ENCODE data around the gene MYO9B.
"Not testable (repeated sequence)": the region's sequence is repeated elsewhere in the genome, so short reads cannot be mapped to it uniquely, and the experiment has no call there.

The MYO9B gene

DNA sequence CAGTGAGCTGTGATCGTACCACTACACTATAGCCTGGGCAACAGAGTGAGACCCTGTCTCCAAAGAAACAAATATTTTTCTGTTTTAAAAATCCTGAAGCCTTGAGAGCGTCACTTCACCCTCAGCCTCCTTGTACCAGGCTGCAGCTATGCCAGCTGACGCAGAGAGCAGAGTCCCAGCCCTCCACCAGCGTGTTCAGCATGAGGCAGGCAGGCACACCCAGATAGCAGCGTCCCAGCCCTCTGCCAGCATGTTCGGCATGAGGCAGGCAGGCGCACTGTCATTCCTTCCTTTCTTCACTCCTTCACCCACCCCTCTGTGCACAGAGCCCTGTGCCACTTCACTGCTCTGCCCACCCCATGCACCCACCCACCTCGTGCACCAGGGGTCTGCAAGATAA is 96.3 kb downstream of the MYO9B start:
- DNase-seq (ENCODE audit: low read depth in 2 of 3, low spot score in 1 of 3) = no peak

DNA sequence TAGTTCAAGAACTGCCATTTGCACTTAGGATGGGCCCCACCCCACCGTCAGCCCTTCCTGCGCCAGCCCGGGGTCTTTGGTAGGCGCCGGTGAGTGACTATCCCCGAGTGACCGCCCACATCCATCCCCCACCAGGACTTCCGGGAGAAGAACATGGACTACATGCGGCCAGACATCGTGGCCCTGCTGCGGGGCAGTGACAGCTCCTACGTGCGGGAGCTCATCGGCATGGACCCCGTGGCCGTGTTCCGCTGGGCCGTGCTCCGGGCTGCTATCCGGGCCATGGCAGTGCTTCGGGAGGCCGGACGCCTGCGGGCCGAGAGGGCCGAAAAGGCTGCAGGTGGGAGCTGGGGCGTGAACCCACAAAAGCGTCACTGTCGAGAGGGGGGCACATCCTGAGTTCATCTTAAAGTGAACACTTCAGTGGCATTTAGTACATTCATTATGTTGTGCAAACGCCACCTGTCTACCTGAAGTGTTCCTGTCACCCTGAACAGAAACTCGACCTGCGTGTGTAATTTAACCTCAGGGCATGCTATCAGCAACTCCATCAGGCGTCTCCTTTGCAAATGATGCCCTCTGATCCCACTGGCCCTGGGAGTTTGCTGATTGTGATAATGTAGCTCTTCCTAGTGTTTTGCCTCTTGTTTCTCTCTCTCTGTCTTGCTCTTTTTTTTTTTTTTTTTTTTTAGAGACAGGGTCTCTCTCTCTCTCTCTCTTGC is 97.2 kb downstream of the MYO9B start:
- DNase-seq (ENCODE audit: low read depth in 2 of 3, low spot score in 1 of 3) = no peak

DNA sequence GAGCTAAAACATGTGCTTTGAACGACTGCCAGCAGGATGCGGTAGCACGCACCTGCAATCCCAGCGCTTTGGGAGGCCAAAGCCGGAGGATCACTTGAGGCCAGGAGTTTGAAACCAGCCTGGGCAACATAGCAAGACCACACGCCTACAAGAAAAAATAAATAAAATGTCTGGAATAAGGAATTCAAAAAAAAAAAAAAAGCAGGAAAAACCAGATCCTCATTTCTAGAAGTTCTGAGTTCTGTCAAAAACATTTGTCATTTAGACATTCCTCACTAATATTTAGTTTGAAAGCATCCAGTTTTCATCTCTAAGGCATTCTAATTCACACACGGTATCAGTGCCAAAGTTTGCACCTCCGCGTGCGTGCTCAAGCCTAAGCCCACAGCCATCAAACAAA is 102.7 kb downstream of the MYO9B start:
- DNase-seq (ENCODE audit: low read depth in 2 of 3, low spot score in 1 of 3) = no peak

DNA sequence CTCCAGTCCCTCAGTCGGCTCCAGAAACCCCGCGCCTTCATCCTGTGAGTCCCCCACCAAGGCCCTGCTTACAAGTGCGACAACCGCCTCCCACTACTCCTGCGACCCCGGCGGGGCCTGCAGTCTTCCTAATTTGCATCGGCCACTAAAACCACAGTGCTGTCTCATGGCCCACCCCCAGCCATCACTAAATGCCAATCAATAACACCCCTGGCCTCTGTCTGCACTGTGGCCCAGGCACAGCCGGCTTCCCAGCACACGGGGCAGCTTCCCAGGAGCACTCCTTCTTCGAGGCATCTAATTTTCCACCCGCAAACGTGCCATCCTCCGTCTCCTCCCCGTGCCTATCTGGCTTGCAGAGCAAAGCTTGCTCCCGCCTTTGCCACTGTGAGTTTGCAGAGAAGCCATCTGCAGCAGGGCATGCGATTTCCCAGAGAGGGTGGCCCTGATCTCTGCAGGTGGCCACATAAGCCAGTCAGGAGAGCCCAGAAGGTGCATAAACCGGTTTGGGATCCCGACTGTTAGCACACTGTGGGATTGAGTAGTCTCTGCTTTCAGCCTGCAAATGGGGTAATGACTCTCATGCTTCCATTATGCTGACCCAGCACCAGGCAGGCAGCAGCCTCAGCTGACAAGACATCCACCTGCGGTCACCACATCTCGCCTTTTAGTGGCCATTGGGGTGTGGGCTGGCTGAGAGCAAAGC is 105.6 kb downstream of the MYO9B start:
- DNase-seq (ENCODE audit: low read depth in 2 of 3, low spot score in 1 of 3) = no peak

DNA sequence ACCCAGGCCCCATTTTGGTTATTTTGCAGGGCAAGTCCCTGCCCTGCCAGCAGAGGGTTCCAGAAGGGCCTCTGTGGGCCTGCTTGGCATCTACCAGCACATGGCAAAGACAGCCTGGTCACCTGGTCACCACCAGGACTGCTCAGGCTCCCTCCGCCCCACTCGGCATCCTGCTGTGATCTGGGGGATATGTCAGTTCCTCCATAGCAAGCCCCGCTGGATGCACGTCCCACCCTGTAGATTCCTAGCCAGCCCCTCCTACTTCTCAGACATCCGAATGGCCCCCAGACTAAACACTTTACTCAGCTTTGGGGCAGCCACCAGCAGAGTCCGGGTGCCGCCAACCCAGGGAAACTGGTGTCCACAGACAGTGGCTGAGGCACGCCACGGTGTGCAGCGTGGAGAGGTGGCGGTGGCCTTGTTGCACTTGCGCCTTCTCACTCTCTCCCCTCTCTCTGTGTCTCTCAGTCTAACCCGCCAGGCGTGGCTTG is 107.7 kb downstream of the MYO9B start:
- DNase-seq (ENCODE audit: low read depth in 2 of 3, low spot score in 1 of 3) = peak in 1 of 3 donors; percentile 20

DNA sequence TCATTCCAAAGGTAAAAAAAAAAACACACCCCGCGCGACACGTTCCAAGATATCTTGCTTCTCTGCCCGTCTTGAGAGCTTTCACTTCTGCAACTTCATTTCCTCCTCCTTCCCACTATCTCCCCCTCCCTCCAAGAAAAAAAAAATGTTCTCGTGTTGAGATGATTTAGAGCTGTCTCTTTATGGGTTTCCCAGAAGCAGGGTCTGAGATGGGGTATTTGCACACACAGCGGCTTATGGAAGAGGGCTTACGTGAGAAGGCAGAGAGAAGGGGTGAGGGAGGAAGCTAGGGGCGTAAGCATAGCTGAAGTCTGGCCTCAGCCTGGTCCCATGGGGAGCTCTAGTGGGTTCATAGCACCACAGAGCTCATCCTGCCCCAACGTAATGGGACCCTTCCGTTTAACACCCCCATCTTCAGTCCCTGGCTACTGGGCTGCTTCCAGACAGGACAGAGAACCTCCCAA is 108.3 kb downstream of the MYO9B start:
- no peak for DNase-seq (ENCODE audit: low read depth in 2 of 3, low spot score in 1 of 3)

DNA sequence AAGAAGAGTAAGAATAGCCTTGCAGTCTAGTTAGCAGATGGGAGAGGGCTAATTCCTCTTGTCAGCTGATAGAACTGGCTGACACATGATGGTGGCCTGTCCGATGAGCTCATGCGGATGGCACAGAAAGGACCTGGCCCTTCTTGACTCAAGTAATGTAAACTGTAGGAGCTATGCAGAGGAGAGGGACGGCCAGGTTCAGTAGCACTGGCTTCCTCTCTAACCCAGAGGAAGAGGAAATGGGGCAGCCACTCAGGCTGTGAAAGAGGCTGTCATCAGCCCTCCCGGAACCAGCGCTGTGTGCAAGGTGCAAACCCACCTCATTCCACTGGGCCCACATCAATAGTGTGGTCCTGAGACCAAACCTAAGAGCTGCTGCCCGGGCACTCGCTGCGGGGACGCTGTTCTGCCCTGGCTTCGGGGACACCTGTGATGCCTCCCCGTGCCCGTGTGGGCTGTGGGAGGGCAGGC is 108.8 kb downstream of the MYO9B start:
- no peak for DNase-seq (ENCODE audit: low read depth in 2 of 3, low spot score in 1 of 3)

DNA sequence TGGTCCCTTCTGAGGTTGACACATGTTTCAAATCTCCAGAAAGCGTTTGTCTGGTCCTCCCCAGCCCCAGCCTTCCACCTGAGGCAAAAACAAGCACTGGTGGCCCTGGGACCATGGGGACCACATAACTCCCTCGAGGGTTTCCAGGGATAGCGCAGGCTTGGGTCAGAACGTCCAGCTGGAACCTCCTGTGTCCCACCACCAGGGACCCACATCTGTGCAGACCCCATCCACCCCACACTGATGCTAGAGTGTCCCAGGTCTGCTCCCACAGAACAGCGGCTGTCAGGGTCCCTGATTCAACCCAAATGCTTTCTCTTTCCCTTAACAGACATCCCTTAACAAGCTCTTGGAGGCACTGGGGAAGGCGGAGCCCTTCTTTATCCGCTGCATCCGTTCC is 110.0 kb downstream of the MYO9B start:
- DNase-seq (ENCODE audit: low read depth in 2 of 3, low spot score in 1 of 3) = no peak

DNA sequence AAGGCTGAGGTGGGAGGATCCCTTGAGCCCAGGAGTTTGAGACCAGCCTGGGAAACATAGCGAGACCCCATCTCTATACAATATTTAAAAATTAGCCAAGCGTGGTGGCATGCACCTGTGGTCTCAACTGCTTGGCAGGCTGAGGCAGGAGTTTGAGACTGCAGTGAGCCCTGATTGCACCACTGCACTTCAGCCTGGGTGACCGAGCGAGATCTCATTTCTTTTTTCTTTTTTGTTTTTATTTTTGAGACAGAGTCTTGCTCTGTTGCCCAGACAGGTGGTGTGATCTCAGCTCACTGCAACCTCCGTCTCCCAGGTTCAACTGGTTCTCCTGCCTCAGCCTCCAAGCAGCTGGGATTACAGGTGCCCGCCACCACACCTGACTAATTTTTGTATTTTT is 116.2 kb downstream of the MYO9B start:
- not testable (repeated sequence) for DNase-seq (ENCODE audit: low read depth in 2 of 3, low spot score in 1 of 3)

DNA sequence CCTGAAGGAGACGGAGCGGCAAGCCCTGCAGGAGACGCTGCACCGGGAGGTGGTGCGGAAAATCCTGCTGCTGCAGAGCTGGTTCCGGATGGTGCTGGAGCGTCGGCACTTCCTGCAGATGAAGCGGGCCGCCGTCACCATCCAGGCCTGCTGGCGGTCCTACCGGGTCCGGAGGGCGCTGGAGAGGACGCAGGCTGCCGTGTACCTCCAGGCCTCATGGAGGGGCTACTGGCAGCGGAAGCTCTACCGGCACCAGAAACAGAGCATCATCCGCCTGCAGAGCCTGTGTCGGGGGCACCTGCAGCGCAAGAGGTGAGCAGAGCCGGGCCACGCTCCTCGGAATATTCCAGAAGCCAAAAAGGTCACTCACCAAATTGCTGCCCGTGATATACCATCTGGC is 117.2 kb downstream of the MYO9B start:
- no peak for DNase-seq (ENCODE audit: low read depth in 2 of 3, low spot score in 1 of 3)

DNA sequence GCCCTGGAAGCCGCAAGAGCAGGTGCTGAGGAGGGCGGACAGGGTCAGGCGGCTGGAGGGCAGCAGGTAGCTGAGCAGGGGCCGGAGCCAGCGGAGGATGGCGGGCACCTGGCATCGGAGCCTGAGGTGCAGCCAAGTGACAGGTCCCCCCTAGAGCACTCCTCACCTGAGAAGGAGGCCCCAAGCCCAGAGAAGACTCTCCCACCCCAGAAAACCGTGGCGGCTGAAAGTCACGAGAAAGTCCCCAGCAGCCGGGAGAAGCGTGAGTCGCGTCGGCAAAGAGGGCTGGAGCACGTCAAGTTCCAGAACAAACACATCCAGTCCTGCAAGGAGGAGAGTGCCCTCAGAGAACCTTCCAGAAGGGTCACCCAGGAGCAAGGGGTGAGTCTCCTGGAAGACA is 119.0 kb downstream of the MYO9B start:
- no peak for DNase-seq (ENCODE audit: low read depth in 2 of 3, low spot score in 1 of 3)

DNA sequence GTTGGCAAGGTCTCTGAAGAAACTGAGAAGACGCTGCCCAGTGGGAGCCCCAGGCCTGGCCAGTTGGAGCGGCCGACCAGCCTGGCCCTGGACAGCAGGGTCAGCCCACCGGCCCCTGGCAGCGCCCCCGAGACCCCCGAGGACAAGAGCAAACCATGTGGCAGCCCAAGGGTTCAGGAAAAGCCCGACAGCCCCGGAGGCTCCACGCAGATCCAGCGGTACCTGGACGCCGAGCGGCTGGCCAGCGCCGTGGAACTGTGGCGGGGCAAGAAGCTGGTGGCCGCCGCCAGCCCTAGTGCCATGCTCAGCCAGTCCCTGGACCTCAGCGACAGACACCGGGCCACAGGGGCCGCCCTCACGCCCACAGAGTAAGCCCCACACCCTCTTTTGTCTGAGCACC is 119.5 kb downstream of the MYO9B start:
- DNase-seq (ENCODE audit: low read depth in 2 of 3, low spot score in 1 of 3) = no peak

DNA sequence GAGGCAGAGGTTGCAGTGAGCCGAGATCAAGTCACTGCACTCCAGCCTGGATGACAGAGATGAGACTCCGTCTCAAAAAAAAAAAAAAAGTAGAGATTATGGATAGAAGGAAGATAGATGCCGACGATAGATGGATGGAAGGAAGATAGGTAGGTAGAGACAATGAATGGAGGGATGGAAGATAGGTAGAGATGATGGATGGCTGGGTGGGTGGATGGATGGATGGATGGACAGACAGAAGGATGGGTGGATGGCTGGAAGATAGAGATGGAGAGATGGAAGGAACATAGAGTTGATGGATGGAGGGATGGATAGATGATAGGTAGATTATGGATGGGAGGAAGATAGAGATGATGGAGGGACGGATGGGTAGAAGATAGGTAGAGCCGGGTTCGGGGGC is 121.0 kb downstream of the MYO9B start:
- DNase-seq (ENCODE audit: low read depth in 2 of 3, low spot score in 1 of 3) = no peak

DNA sequence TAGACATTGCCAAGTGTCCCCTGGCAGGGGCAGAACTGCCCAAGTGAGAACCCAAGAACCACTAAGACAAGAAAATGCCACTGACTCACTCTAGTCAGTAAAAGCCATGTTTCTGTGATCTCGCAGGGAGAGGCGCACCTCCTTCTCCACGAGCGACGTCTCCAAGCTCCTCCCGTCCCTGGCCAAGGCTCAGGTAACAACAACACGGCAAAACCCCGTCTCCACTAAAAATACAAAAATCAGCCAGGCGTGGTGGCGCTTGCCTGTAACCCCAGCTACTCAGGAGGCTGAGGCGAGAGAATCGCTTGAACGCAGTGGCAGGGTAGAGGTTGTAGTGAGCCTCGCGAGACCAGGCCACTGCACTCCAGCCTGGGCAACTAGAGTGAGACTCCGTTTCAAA is 122.1 kb downstream of the MYO9B start:
- DNase-seq (ENCODE audit: low read depth in 2 of 3, low spot score in 1 of 3) = no peak

DNA sequence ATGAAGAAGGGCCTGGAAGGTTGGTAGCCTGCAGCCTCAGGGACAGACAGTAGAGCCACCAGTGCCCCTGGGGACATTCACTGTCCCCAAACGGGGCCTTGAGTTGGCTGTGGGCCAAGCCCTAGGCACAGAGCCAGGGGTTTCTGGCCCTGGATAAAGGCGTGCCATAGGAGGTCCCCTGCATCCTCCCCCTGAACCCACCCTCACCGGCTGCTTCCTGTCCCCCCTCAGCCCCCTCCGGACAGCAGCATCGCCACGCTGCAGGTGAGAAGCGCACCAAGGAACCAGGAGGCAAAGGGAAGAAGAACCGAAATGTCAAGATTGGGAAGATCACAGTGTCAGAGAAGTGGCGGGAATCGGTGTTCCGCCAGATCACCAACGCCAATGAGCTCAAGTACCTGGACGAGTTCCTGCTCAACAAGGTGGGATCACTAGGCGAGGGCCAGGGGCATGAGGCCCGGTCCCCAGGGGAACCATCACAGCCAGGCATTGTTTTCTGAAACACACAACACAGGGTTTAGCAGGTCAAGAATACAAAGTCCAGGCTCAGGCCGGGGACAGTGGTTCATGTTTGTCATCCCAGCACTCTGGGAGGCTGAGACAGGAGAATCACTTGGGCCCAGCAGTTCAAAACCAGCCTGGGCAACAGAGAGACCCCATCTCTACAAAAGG is 125.0 kb downstream of the MYO9B start:
- DNase-seq (ENCODE audit: low read depth in 2 of 3, low spot score in 1 of 3) = no peak

DNA sequence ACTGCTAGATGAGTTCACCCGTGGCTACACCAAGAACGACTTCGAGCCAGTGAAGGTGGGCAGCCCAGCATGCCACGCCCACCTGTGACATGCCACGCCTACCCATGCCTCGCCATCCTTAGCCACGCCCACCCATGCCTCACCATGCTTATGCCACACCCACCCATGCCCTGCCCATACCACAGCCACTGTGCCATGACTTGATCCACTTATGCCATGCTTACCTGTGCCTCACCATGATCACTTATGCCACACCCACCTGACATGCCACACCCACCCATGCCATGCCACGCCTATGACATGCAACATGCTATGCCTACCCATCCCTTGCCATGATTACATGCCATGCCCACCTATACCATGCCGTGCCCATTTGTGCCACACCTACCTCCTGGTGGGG is 126.7 kb downstream of the MYO9B start:
- DNase-seq (ENCODE audit: low read depth in 2 of 3, low spot score in 1 of 3) = no peak

DNA sequence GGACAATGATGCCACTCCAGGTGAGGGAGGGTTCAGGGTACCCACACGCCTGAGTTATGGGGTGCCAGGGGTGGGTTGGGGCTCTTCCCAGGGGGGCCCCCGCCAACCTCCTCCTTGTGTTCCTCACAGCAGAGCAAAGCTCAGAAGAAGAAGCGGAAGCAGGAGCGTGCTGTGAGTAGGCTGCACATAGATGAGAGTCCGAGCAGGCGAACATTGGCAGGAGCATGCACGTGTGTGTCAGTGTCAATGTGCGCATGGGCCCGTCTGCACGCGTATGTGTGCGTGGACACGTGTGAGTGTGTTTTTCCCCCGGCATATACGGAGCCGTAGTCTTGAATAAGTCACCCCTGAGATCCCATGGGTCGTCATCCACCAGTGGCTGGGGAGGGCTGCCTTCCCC is 127.1 kb downstream of the MYO9B start:
- DNase-seq (ENCODE audit: low read depth in 2 of 3, low spot score in 1 of 3) = no peak

DNA sequence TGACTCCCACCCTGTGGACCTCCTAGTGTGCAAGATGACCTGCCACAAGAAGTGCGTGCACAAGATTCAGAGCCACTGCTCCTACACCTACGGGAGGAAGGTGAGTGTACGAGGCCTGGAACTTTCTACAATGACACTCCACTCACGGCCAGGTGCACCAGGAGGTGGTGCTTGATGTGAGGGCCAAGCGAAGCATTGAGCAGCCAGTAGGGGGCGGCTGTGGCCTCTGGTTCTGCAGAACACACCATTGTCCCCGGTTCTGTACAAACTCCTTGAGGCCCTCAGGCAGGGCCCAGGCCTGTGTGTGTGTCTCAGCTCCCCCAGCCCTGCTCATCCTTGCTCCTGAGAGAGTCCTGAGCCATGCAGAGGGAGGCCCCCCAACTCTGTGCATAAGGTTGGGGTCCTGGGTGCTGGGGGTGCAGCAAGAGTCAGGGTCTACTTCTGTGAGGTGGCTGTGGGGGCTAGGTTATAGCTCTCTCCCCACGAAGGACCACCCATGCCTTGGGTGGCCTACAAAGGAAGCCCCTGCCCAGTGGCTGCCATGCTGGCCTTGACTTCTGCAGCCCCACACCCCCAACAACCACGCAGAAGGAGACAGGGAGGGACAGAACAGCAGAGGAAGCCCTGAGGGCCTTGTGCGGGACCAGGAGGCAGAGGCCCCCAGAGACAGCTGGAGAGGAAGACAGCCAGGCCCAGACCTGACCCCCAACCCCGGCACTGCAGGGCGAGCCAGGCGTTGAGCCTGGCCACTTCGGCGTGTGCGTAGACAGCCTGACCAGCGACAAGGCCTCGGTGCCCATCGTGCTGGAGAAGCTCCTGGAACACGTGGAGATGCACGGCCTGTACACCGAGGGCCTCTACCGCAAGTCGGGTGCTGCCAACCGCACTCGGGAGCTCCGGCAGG is 129.9 kb downstream of the MYO9B start:
- DNase-seq (ENCODE audit: low read depth in 2 of 3, low spot score in 1 of 3) = peak; percentile 30 to 38 (median 37)

DNA sequence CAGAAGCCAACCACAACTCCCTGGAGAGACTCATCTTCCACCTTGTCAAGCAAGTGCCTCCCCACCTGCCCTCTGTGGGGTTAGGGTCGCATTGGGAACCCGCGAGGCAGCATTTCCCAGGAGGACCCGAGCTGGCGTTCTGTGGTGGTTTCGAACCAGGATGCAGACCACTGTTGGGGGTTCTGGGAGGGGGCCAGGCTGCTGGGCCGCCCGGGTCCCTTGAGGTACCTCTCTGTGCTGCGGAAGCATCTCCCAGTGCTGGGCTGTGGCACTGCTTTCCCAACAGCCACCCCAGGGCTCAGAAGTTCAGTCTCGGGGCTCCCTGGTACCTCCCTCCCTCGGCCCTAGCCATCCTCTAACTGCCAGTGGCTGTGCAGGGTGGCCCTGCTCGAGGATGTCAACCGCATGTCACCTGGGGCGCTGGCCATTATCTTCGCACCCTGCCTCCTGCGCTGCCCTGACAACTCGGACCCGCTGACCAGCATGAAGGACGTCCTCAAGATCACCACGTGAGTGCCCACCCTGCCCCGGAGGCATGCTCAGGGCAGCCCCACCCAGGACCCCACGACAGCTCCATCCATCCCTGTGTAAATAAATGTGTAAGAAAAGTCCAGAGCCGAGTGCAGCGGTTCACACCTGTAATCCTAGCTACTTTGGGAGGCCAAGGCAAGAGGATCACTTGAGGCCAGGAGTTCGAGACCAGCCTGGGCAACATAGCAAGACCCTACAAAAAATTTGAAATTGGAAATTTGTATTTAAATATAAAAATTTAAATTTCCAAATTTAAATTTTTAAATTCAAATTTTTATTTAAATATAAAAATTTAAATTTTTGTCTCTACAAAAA is 131.4 kb downstream of the MYO9B start:
- no peak for DNase-seq (ENCODE audit: low read depth in 2 of 3, low spot score in 1 of 3)

Measured in stimulated activated CD4-positive, alpha-beta T cell treated with anti-CD3 and anti-CD28 coated beads, Interleukin-12 subunit alpha, Interleukin-12 subunit beta, amount 100 ng/mL, for 48 hours (primary cell).